A673 (cell line): Measurements from ENCODE around the gene PRKG1. TPM values are rescaled to one million over a fixed set of nuclear protein-coding genes. Genes with fewer than 3 reads are reported as not detected.

Source experiments
- BruUV-seq: library from RNA; stranded (reverse); fragments of 400-500 nt; replicated peaks from 2 replicates; lab custom pipeline; 2021; lab: Mats Ljungman, UMichigan
- CTCF ChIA-PET: fragments of 300-600 bp; sonication (Branson Sonifier 250); formaldehyde crosslinking; loops from one replicate; lab custom pipeline; 2022; ENCODE audit warnings: antibody characterized with exemption; lab: Charles Lee
- POLR2A ChIA-PET: fragments of 300-600 bp; sonication (Branson Sonifier 250); formaldehyde crosslinking; loops from one replicate; lab custom pipeline; 2022; ENCODE audit warnings: antibody characterized with exemption; ENCODE audit not compliant: low non-redundant PET; lab: Charles Lee
- DNase-seq: peaks from one replicate; pipeline ENCODE4 v3.0.0-alpha.2; 2015; ENCODE audit warnings: low spot score
- H3K27ac ChIP-seq: fragments of 200-600 bp; sonication (generic); 2 replicates; pipeline ENCODE4 v1.5.1; 2016; ENCODE audit warnings: mixed run types, low read depth, mild to moderate bottlenecking, mixed read lengths, antibody characterized with exemption, low read length; ENCODE audit not compliant: poor library complexity, severe bottlenecking
- H3K27me3 ChIP-seq: fragments of 200-600 bp; sonication (generic); replicated peaks from 2 replicates; pipeline ENCODE4 v1.6.1; 2017; ENCODE audit warnings: mixed run types, low read depth, mild to moderate bottlenecking, mixed read lengths, antibody characterized with exemption, low read length; ENCODE audit not compliant: insufficient read depth, poor library complexity
- H3K36me3 ChIP-seq: fragments of 200-600 bp; sonication (generic); 2 replicates; pipeline ENCODE4 v1.6.1; 2016; ENCODE audit warnings: mixed run types, mild to moderate bottlenecking, mixed read lengths, antibody characterized with exemption, low read length; ENCODE audit not compliant: insufficient read depth, poor library complexity, severe bottlenecking
- H3K4me1 ChIP-seq: fragments of 200-600 bp; sonication (generic); 2 replicates; pipeline ENCODE4 v1.6.1; 2017; ENCODE audit warnings: mixed run types, mild to moderate bottlenecking, mixed read lengths, antibody characterized with exemption, low read length; ENCODE audit not compliant: insufficient read depth, poor library complexity, severe bottlenecking
- H3K4me3 ChIP-seq: fragments of 200-600 bp; sonication (generic); 2 replicates; pipeline ENCODE4 v1.5.1; 2016; ENCODE audit warnings: low read depth, mixed run types, mild to moderate bottlenecking, mixed read lengths, low read length; ENCODE audit not compliant: poor library complexity, severe bottlenecking
- H3K9me3 ChIP-seq: fragments of 200-600 bp; sonication (generic); 2 replicates; pipeline ENCODE4 v1.6.1; 2016; ENCODE audit warnings: mixed run types, low read depth, mild to moderate bottlenecking, mixed read lengths, antibody characterized with exemption, low read length; ENCODE audit not compliant: poor library complexity, severe bottlenecking
- EZH2 ChIP-seq: fragments of 200-600 bp; sonication (generic); IDR thresholded peaks from 2 replicates; pipeline ENCODE4 v1.6.1; 2017; ENCODE audit warnings: borderline replicate concordance, low read depth, mild to moderate bottlenecking, mixed read lengths, antibody characterized with exemption, low read length; ENCODE audit not compliant: poor library complexity, severe bottlenecking
- intact Hi-C: fragments of 100-400 bp; cut with micrococcal nuclease; formaldehyde crosslinking; loops from one replicate; pipeline ENCODE4 v1.10.0; 2022; ENCODE audit not compliant: unreplicated experiment
- total RNA-seq: library from RNA; stranded (reverse); gene quantifications from 2 replicates; pipeline ENCODE4 v1.2.3, GENCODE V29; 2021
- TF ChIP-seq, protein P1 (sequence below): fragments of 300-800, 200-600 bp; sonication (generic); conservative IDR thresholded peaks from 2 replicates; pipeline ENCODE4 v1.5.1; 2017; ENCODE audit warnings: low read depth, mild to moderate bottlenecking, antibody characterized with exemption, low read length, moderate library complexity, mixed read lengths

Gene PRKG1
- total RNA-seq, 1 experiment from 2014 or later = 0.58 TPM

DNA sequence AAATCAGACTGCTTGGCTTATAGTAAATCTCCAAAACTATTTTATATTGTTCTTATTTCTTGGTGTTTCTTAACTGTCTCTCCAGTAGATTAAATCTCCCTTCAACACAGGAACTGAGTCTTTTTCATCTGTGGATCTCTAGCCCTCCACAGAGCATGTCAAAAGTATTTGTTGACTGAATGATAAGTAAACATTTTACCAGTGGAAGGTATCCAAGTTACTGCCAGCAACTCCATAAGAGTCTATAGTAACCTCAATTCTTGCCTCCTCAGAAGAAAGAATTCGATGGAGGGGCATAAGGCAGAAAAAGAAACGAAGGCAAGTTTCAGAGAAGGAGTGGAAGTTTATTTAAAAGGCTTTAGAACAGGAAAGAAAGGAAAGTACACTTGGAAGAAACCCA, 945.9 kb downstream of the PRKG1 start:
- ChIA-PET POLR2A (no interaction called here), CTCF (no interaction called here)
- Histone ChIP-seq H3K4me3 (no peak overlapping the region), H3K36me3 (no peaks in the 10 kb centered on the region), H3K9me3 (no peaks in the 10 kb centered on the region), H3K4me1 (no peaks in the 10 kb centered on the region), H3K27me3 (no peaks in the 10 kb centered on the region), H3K27ac (no peak overlapping the region)
- no TSS peak for BruUV-seq
- intact Hi-C loops = no loop called here
- DNase-seq = no peak
- no peak for TF ChIP-seq EZH2
- TF ChIP-seq, protein P1, sequence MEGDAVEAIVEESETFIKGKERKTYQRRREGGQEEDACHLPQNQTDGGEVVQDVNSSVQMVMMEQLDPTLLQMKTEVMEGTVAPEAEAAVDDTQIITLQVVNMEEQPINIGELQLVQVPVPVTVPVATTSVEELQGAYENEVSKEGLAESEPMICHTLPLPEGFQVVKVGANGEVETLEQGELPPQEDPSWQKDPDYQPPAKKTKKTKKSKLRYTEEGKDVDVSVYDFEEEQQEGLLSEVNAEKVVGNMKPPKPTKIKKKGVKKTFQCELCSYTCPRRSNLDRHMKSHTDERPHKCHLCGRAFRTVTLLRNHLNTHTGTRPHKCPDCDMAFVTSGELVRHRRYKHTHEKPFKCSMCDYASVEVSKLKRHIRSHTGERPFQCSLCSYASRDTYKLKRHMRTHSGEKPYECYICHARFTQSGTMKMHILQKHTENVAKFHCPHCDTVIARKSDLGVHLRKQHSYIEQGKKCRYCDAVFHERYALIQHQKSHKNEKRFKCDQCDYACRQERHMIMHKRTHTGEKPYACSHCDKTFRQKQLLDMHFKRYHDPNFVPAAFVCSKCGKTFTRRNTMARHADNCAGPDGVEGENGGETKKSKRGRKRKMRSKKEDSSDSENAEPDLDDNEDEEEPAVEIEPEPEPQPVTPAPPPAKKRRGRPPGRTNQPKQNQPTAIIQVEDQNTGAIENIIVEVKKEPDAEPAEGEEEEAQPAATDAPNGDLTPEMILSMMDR = no peak

DNA sequence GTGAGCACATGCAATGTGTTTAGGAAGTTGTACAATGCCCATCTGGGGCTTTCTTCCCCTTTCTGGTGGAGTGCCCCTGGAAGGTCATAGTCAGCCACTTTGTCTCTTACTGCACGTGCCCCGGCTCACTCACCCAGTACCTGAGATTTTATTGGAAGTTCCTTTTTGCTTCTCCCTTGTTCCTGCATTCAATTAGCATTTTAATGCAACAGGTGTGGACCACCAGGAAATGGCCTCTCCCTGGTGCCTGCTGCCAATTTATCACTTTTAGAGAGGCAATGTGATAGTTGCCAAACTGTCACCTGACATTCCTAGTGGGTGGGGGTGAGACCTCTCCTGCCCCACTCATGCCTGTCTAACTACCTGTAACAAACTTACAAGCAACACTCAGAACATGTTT, 946.4 kb downstream of the PRKG1 start:
- Histone ChIP-seq H3K27ac (no peak overlapping the region), H3K27me3 (no peaks in the 10 kb centered on the region), H3K36me3 (no peaks in the 10 kb centered on the region), H3K9me3 (no peaks in the 10 kb centered on the region), H3K4me3 (no peak overlapping the region), H3K4me1 (no peaks in the 10 kb centered on the region)
- no TSS peak for BruUV-seq
- intact Hi-C loops = no loop called here
- CTCF ChIA-PET = no interaction called here
- TF ChIP-seq EZH2 = no peak
- TF ChIP-seq, protein P1 = no peak
- POLR2A ChIA-PET = no interaction called here
- no peak for DNase-seq

DNA sequence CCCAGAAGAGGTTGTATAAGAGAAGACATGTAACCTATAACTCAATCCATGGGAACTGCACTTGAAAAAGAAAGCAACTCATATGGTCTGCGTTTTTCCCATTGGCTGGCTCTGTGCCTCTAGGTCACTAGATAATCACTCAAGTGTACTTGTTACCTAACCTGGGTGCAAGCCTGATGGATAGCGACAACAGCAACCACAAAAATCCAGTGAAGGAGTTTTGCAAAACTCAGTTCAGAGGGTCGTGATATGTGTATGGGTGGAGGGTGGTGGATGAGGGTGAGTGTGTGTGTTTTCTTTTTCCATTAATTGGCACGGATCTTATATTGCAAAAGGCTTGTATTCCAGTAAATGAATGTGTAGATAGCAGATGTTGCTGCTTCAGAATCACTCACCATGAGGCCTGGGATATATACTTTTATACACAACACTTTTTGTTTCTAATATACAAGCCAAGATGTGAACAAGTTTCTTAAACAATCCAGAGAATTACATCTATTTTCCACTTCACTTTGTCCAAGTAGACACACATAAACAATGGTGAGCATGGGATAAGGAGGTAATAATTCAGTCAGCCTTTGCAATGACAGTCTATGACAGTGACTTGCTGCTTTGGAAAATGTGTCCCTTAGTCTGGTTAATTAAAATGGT, 952.9 kb downstream of the PRKG1 start:
- H3K4me3 ChIP-seq = no peak overlapping the region
- H3K36me3 ChIP-seq = no peaks in the 10 kb centered on the region
- H3K9me3 ChIP-seq = no peaks in the 10 kb centered on the region
- POLR2A ChIA-PET = no interaction called here
- H3K27ac ChIP-seq = no peak overlapping the region
- H3K27me3 ChIP-seq = no peaks in the 10 kb centered on the region
- no peaks in the 10 kb centered on the region for H3K4me1 ChIP-seq
- no TSS peak for BruUV-seq
- CTCF ChIA-PET = no interaction called here
- no peak for TF ChIP-seq EZH2
- TF ChIP-seq, protein P1 = no peak
- intact Hi-C loops = no loop called here
- DNase-seq = no peak
